Caco-2 (cell line): ENCODE measurements around the gene DOK6. TPM values are rescaled to one million over a fixed set of nuclear protein-coding genes. Genes with fewer than 3 reads are reported as not detected.

Source experiments
- BruUV-seq: library from RNA; stranded (reverse); fragments of 400-500 nt; replicated peaks from 2 replicates; lab custom pipeline; 2021; lab: Mats Ljungman, UMichigan
- CTCF ChIA-PET: fragments of 300-600 bp; sonication (Branson Sonifier 250); formaldehyde crosslinking; loops from one replicate; lab custom pipeline; 2022; ENCODE audit warnings: antibody characterized with exemption; lab: Charles Lee
- POLR2A ChIA-PET: fragments of 300-600 bp; sonication (Branson Sonifier 250); formaldehyde crosslinking; loops from one replicate; lab custom pipeline; 2022; ENCODE audit warnings: antibody characterized with exemption; lab: Charles Lee
- DNase-seq, 2 experiments: peaks; one replicate each; pipeline versions ENCODE4 v3.0.0 to v3.0.0-alpha.2; 2020 to 2022
- H3K27me3 ChIP-seq: replicated peaks from 2 replicates; pipeline ENCODE4 v1.6.0; 2011; ENCODE audit warnings: low read length; ENCODE audit not compliant: control insufficient read depth, insufficient read depth
- H3K36me3 ChIP-seq: 2 replicates; pipeline ENCODE4 v1.5.1; 2011; ENCODE audit warnings: low read length; ENCODE audit not compliant: control insufficient read depth, insufficient read depth
- H3K4me1 ChIP-seq: fragments of 250-450 bp; sonication (Bioruptor Pico); 2 replicates; pipeline ENCODE4 v1.5.1; 2020; ENCODE audit warnings: mild to moderate bottlenecking
- H3K4me3 ChIP-seq: 2 replicates; pipeline ENCODE4 v1.5.1; 2011; ENCODE audit warnings: low read depth, mild to moderate bottlenecking, control low read depth, low read length
- H3K9me3 ChIP-seq: fragments of 250-450 bp; sonication (Bioruptor Pico); 2 replicates; pipeline ENCODE4 v1.5.1; 2020; ENCODE audit warnings: mild to moderate bottlenecking, moderate library complexity
- H3K27ac Mint-ChIP-seq: one replicate; pipeline ENCODE4 v1.8.0; 2022; ENCODE audit warnings: mixed read lengths; ENCODE audit not compliant: unreplicated experiment
- H3K27me3 Mint-ChIP-seq: one replicate; pipeline ENCODE4 v1.8.0; 2022; ENCODE audit warnings: mixed read lengths; ENCODE audit not compliant: insufficient read depth, unreplicated experiment
- H3K36me3 Mint-ChIP-seq: one replicate; pipeline ENCODE4 v1.8.0; 2022; ENCODE audit warnings: mild to moderate bottlenecking, mixed read lengths; ENCODE audit not compliant: insufficient read depth, unreplicated experiment
- H3K4me1 Mint-ChIP-seq: one replicate; pipeline ENCODE4 v1.8.0; 2022; ENCODE audit warnings: low read depth, mixed read lengths; ENCODE audit not compliant: unreplicated experiment
- H3K4me3 Mint-ChIP-seq: one replicate; pipeline ENCODE4 v1.8.0; 2022; ENCODE audit warnings: mild to moderate bottlenecking, moderate library complexity, mixed read lengths; ENCODE audit not compliant: unreplicated experiment
- H3K9me3 Mint-ChIP-seq: one replicate; pipeline ENCODE4 v1.8.0; 2022; ENCODE audit warnings: mixed read lengths; ENCODE audit not compliant: unreplicated experiment
- CTCF ChIP-seq, 2 experiments: fragments of 200-600 bp in 1 of 2; IDR thresholded peaks; 1 replicate in 1 of 2; 2 replicates in 1 of 2; pipeline versions ENCODE4 v1.5.1 to v1.8.0; 2011 to 2022; ENCODE audit warnings: antibody characterized with exemption in 1 of 2, control low read depth in 1 of 2, inconsistent platforms in 1 of 2, low read depth in 1 of 2, low read length in 1 of 2, mild to moderate bottlenecking in 1 of 2, moderate library complexity in 1 of 2; ENCODE audit not compliant: insufficient read depth in 1 of 2, severe bottlenecking in 1 of 2, unreplicated experiment in 1 of 2
- intact Hi-C: fragments of 100-400 bp; cut with micrococcal nuclease; formaldehyde crosslinking; loops from one replicate; pipeline ENCODE4 v1.10.0; 2022; ENCODE audit not compliant: unreplicated experiment
- total RNA-seq: library from RNA; stranded (reverse); gene quantifications from 2 replicates; pipeline ENCODE4 v1.2.3, GENCODE V29; 2022

DOK6 gene
- total RNA-seq, 1 experiment from 2014 or later, result not detected

GRCh38 chr18:69538849-69539248 is 138.2 kb downstream of the DOK6 start:
- no TSS peak for BruUV-seq
- no peak for DNase-seq
- no peak overlapping the region for H3K27ac Mint-ChIP-seq
- ChIA-PET POLR2A (no interaction called here), CTCF (no interaction called here)
- no peak overlapping the region for H3K4me3 Mint-ChIP-seq
- H3K36me3 Mint-ChIP-seq, result no peaks in the 10 kb centered on the region
- no peak for TF ChIP-seq CTCF (IDR thresholded peaks at IDR 0.05; ENCODE audit: insufficient read depth in 1 of 2, low read depth in 1 of 2, low read length in 1 of 2, severe bottlenecking in 1 of 2, unreplicated experiment in 1 of 2)
- Histone ChIP-seq H3K9me3 (no peaks in the 10 kb centered on the region), H3K4me3 (no peak overlapping the region), H3K36me3 (no peaks in the 10 kb centered on the region), H3K4me1 (no peaks in the 10 kb centered on the region), H3K27me3 (no peaks in the 10 kb centered on the region)
- H3K27me3 Mint-ChIP-seq, result no peaks in the 10 kb centered on the region
- intact Hi-C loops, result no loop called here
- H3K4me1 Mint-ChIP-seq, result no peaks in the 10 kb centered on the region
- H3K9me3 Mint-ChIP-seq, result no peaks in the 10 kb centered on the region

- H3K9me3 ChIP-seq, result no peaks in the 10 kb centered on the region
- no peak for DNase-seq
- H3K27me3 ChIP-seq, result no peaks in the 10 kb centered on the region
- TF ChIP-seq CTCF (IDR thresholded peaks at IDR 0.05; ENCODE audit: insufficient read depth in 1 of 2, low read depth in 1 of 2, low read length in 1 of 2, severe bottlenecking in 1 of 2, unreplicated experiment in 1 of 2), result no peak
- ChIA-PET POLR2A (no interaction called here), CTCF (no interaction called here)
- no peaks in the 10 kb centered on the region for H3K4me1 Mint-ChIP-seq
- no peaks in the 10 kb centered on the region for H3K9me3 Mint-ChIP-seq
- H3K4me3 ChIP-seq, result no peak overlapping the region
- intact Hi-C loops, result no loop called here
- H3K4me3 Mint-ChIP-seq, result no peak overlapping the region
- no peaks in the 10 kb centered on the region for H3K27me3 Mint-ChIP-seq
- H3K36me3 Mint-ChIP-seq, result no peaks in the 10 kb centered on the region
- H3K36me3 ChIP-seq, result no peaks in the 10 kb centered on the region
- H3K4me1 ChIP-seq, result no peaks in the 10 kb centered on the region
- no TSS peak for BruUV-seq
- no peak overlapping the region for H3K27ac Mint-ChIP-seq
Observed at GRCh38 chr18:69539404-69539803, 138.7 kb downstream of the DOK6 start.

- no peak overlapping the region for H3K4me3 Mint-ChIP-seq
- no peaks in the 10 kb centered on the region for H3K9me3 Mint-ChIP-seq
- H3K27me3 ChIP-seq, result no peaks in the 10 kb centered on the region
- no peaks in the 10 kb centered on the region for H3K4me1 ChIP-seq
- no peaks in the 10 kb centered on the region for H3K36me3 ChIP-seq
- POLR2A ChIA-PET, result no interaction called here
- BruUV-seq, result no TSS peak
- H3K9me3 ChIP-seq, result no peaks in the 10 kb centered on the region
- H3K27me3 Mint-ChIP-seq, result peaks cover 5% of the 10 kb centered on the region
- no peak overlapping the region for H3K27ac Mint-ChIP-seq
- H3K4me3 ChIP-seq, result no peak overlapping the region
- H3K4me1 Mint-ChIP-seq, result no peaks in the 10 kb centered on the region
- CTCF ChIA-PET, result no interaction called here
- no peak for TF ChIP-seq CTCF (IDR thresholded peaks at IDR 0.05; ENCODE audit: insufficient read depth in 1 of 2, low read depth in 1 of 2, low read length in 1 of 2, severe bottlenecking in 1 of 2, unreplicated experiment in 1 of 2)
- no peaks in the 10 kb centered on the region for H3K36me3 Mint-ChIP-seq
- intact Hi-C loops, result no loop called here
- no peak for DNase-seq
Observed at GRCh38 chr18:69556228-69556627, 155.5 kb downstream of the DOK6 start.
